Muscle layer of colon (tissue), 2 donors: Measurements from ENCODE around the gene ZYG11B.
"Not testable (repeated sequence)": the region's sequence is repeated elsewhere in the genome, so short reads cannot be mapped to it uniquely, and the experiment has no call there.

ENCODE experiments used
- H3K27ac ChIP-seq: one replicate; pipeline ENCODE4 v1.7.0; 2013; ENCODE audit warnings: low read depth, mild to moderate bottlenecking, low read length, moderate library complexity
- H3K27me3 ChIP-seq, 2 donors: one replicate each; pipeline ENCODE4 v1.7.0; 2013; ENCODE audit warnings: low read length in 2 of 2, mild to moderate bottlenecking in 2 of 2; ENCODE audit not compliant: insufficient read depth in 2 of 2, control insufficient read depth in 1 of 2
- H3K36me3 ChIP-seq: one replicate; pipeline ENCODE4 v1.7.0; 2013; ENCODE audit warnings: mild to moderate bottlenecking, low read length; ENCODE audit not compliant: insufficient read depth
- H3K4me1 ChIP-seq: one replicate; pipeline ENCODE4 v1.7.0; 2013; ENCODE audit warnings: mild to moderate bottlenecking, low read length; ENCODE audit not compliant: insufficient read depth
- H3K4me3 ChIP-seq, 2 donors: one replicate each; pipeline ENCODE4 v1.7.0; 2013; ENCODE audit warnings: low read length in 2 of 2, low read depth in 1 of 2, mild to moderate bottlenecking in 1 of 2, moderate library complexity in 1 of 2
- H3K9ac ChIP-seq: one replicate; pipeline ENCODE4 v1.7.0; 2013; ENCODE audit warnings: low read length
- H3K9me3 ChIP-seq: one replicate; pipeline ENCODE4 v1.7.0; 2013; ENCODE audit warnings: mild to moderate bottlenecking, low read length
- donor health status: abdominal sarcoma.
- donor health status: Adenocarcinoma of cecum.

ZYG11B gene

DNA sequence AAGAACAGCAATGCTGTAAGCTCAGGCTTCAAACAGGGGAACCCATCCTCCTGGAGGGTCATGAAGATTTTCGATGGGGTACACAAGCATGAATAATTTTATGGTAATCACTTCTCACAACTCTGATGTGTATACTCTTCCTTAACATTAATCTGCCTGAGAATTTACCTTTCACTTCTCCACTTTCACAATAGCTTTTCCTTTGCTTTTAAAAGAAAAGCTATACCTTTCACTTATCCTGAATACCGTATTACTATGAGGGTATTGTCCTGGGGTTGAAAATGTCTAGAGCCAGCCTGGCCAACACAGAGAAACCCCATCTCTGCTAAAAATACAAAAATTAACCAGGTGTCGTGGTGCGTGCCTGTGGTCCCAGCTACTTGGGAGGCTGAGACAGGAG is 12.7 kb upstream of the ZYG11B start:
- Histone ChIP-seq H3K27ac (no peak overlapping the region), H3K27me3 (no peaks in the 10 kb centered on the region), H3K4me3 (no peak overlapping the region), H3K9ac (no peak overlapping the region), H3K4me1 (peaks cover 19% of the 10 kb centered on the region), H3K9me3 (no peaks in the 10 kb centered on the region), H3K36me3 (no peaks in the 10 kb centered on the region)

GRCh38 chr1:52715296-52715695 is 11.0 kb upstream of the ZYG11B start:
- H3K4me3 ChIP-seq, H3K27me3 ChIP-seq, H3K9me3 ChIP-seq, H3K36me3 ChIP-seq, H3K4me1 ChIP-seq, H3K9ac ChIP-seq, H3K27ac ChIP-seq: not testable (repeated sequence)

DNA sequence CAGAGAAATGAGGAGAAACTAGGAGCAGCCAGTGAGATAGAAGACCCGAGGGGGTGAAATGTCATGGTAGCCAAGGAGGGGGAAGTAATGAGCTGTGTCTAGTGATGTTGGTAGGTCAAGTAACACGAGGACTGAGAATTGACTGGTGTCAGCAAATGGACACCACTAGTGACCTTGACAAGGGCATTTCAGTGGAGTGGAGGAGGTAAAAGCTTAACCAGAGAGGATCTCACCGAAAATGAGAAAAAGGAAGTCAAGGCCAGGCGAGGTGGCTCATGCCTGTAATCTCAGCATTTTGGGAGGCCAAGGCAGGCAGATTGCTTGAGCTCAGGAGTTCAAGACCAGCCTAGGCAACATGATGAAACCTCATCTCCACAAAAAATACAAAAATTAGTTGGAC is 3.0 kb upstream of the ZYG11B start:
- Histone ChIP-seq H3K27me3 (no peaks in the 10 kb centered on the region), H3K36me3 (no peaks in the 10 kb centered on the region), H3K9ac (no peak overlapping the region), H3K27ac (no peak overlapping the region), H3K4me3 (no peak overlapping the region), H3K4me1 (peaks cover 5% of the 10 kb centered on the region), H3K9me3 (no peaks in the 10 kb centered on the region)

DNA sequence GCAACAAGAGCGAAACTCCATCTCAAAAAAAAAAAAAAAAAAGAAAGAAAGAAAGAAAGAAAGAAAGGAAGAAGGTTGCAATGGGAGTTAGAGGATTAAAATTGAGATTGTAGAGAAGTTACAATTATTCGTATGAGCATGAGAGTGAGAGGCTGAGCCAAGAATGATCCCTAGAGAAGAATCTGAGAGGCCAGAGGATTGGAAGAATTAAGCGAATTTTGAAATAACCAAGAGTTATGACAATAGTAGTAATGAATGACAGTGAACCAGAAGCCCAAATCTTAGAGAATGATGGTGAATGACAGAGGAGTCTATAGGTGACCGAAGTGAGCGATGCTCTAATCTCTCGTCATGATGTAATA is 369 bp upstream of the ZYG11B start:
- no peaks in the 10 kb centered on the region for H3K27me3 ChIP-seq
- H3K9ac ChIP-seq = peak overlapping the region; percentile 36
- peaks cover 13% of the 10 kb centered on the region for H3K4me1 ChIP-seq
- H3K27ac ChIP-seq = no peak overlapping the region
- no peaks in the 10 kb centered on the region for H3K36me3 ChIP-seq
- H3K9me3 ChIP-seq = no peaks in the 10 kb centered on the region
- H3K4me3 ChIP-seq = peak overlapping the region; percentile 63 to 98

- Histone ChIP-seq H3K4me3 (peak overlapping the region; percentile 94 to 98), H3K27ac (peak overlapping the region; percentile 91), H3K9ac (peak overlapping the region; percentile 93), H3K36me3 (peaks cover 4% of the 10 kb centered on the region), H3K9me3 (no peaks in the 10 kb centered on the region), H3K4me1 (peaks cover 13% of the 10 kb centered on the region), H3K27me3 (no peaks in the 10 kb centered on the region)
Observed at GRCh38 chr1:52727114-52727586, 897 bp downstream of the ZYG11B start.

- Histone ChIP-seq H3K4me1 (peaks cover 13% of the 10 kb centered on the region), H3K27me3 (no peaks in the 10 kb centered on the region), H3K4me3 (no peak overlapping the region), H3K9ac (no peak overlapping the region), H3K9me3 (no peaks in the 10 kb centered on the region), H3K36me3 (peaks cover 4% of the 10 kb centered on the region), H3K27ac (no peak overlapping the region)
Observed at GRCh38 chr1:52727956-52728656, 1.9 kb downstream of the ZYG11B start.

GRCh38 chr1:52733368-52733767 is 7.1 kb downstream of the ZYG11B start:
- H3K36me3 ChIP-seq = peaks cover 4% of the 10 kb centered on the region
- H3K9me3 ChIP-seq = no peaks in the 10 kb centered on the region
- H3K27me3 ChIP-seq = no peaks in the 10 kb centered on the region
- no peak overlapping the region for H3K4me3 ChIP-seq
- no peak overlapping the region for H3K27ac ChIP-seq
- H3K4me1 ChIP-seq = peaks cover 12% of the 10 kb centered on the region
- no peak overlapping the region for H3K9ac ChIP-seq

DNA sequence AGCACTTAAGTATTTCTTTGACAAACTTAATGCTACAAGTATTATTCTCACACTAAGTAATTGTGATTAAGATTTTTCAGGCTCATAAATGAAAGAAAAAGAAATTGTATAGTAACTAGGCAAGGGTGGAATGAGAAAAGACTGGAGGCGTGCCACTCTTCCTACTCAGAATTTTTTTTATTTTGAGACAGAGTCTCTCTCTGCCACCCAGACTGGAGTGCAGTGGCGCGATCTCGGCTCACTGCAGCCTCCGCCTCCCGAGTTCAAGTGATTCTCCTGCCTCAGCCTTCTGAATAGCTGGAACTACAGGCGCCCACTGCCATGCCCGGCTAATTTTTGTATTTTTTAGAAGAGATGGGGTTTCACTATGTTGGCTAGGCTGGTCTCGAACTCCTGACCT is 9.1 kb downstream of the ZYG11B start:
- H3K4me1 ChIP-seq = peaks cover 20% of the 10 kb centered on the region
- H3K27me3 ChIP-seq, H3K36me3 ChIP-seq, H3K4me3 ChIP-seq, H3K27ac ChIP-seq, H3K9me3 ChIP-seq, H3K9ac ChIP-seq: not testable (repeated sequence)

DNA sequence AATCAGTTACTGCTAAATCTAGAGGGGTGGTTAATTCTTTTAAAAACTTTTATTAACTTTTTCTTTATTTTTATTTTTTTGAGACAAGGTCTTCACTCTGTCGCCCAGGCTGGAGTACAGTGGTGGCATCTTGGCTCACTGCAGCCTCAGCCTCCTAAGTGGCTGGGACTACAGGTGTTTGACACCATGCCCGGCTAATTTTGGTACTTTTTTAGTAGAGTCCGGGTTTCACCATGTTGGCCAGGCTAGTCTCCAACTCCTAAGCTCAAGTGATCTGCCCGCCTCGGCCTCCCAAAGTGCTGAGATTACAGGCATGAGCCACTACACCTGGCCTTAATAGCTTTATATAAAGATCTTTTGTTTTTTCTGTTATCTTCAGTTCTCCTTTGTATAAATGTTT is 11.9 kb downstream of the ZYG11B start:
- Histone ChIP-seq H3K36me3 (no peaks in the 10 kb centered on the region), H3K9me3 (no peaks in the 10 kb centered on the region), H3K9ac (no peak overlapping the region), H3K4me3 (no peak overlapping the region), H3K27ac (peak overlapping the region; percentile 24), H3K27me3 (no peaks in the 10 kb centered on the region), H3K4me1 (peaks cover 35% of the 10 kb centered on the region)

DNA sequence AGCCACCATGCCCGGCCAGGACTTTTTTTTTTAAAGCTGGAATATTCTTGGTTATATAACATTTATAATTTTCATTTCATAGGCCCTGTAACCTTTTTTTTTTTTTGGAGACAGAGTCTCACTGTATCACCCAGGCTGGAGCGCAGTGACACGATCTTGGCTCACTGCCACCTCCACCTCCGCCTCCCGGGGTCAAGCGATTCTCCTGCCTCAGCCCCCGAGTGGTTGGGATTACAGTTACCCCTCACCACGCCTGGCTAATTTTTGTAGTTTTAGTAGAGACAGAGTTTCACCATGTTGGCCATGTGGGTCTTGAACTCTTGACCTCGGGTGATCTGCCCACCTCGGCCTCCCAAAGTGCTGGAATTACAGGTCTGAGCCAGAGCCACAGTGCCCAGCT is 12.6 kb downstream of the ZYG11B start:
- H3K4me1 ChIP-seq = peaks cover 35% of the 10 kb centered on the region
- no peak overlapping the region for H3K27ac ChIP-seq
- H3K4me3 ChIP-seq = no peak overlapping the region
- H3K9ac ChIP-seq = no peak overlapping the region
- H3K27me3 ChIP-seq = no peaks in the 10 kb centered on the region
- no peaks in the 10 kb centered on the region for H3K36me3 ChIP-seq
- no peaks in the 10 kb centered on the region for H3K9me3 ChIP-seq

DNA sequence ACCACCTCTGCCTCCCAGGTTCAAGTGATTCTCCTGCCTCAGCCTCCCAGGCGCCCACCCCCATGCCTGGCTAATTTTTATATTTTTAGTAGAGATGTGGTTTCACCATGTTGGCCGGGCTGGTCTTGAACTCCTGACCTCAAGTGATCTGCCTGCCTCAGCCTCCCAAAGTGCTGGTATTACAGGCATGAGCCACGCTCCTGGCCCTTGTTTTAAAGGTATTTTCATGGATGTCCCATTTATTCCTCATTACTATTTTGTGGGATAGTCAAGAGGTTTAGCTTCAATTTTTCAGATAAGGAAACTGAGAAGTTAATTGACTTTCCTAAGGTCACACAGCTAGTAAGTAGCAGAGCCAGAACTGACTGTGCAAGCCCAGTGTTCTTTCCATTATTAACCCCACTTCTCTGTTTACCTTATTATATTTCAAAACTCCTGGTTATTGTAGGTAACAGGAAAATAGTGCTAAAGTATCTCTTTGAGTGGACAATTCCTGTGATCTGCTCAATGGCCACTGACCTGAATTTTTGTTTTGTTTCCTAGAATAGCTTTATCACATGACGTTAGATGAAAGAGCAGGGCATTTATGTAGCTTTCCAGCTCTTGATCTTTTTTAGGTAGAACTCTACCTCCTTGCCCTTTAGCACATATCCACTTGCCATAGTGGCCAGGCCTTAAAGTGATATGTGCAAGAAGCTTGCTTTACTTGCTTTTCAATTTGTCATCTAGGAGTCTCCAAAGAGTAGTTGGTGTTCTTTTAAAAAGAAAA is 13.6 kb downstream of the ZYG11B start:
- Histone ChIP-seq H3K9me3 (no peaks in the 10 kb centered on the region), H3K27me3 (no peaks in the 10 kb centered on the region), H3K4me3 (no peak overlapping the region), H3K9ac (no peak overlapping the region), H3K36me3 (no peaks in the 10 kb centered on the region), H3K27ac (no peak overlapping the region), H3K4me1 (peaks cover 35% of the 10 kb centered on the region)

- no peak overlapping the region for H3K9ac ChIP-seq
- H3K27ac ChIP-seq = peak overlapping the region; percentile 7
- no peak overlapping the region for H3K4me3 ChIP-seq
- no peaks in the 10 kb centered on the region for H3K27me3 ChIP-seq
- H3K9me3 ChIP-seq = no peaks in the 10 kb centered on the region
- peaks cover 35% of the 10 kb centered on the region for H3K4me1 ChIP-seq
- no peaks in the 10 kb centered on the region for H3K36me3 ChIP-seq
Observed at GRCh38 chr1:52741259-52741658, 15.0 kb downstream of the ZYG11B start.
